ENCODE measurements around the gene LEMD3.
"Not testable (repeated sequence)": the region's sequence is repeated elsewhere in the genome, so short reads cannot be mapped to it uniquely, and the experiment has no call there.

LEMD3 gene

GRCh38 chr12:65285532-65285931, 116.1 kb downstream of the LEMD3 start:
- peaks cover 22% of the 10 kb centered on the region for H3K27me3 Mint-ChIP-seq (ENCODE audit: low read depth)
- not testable (repeated sequence) for H3K4me1 Mint-ChIP-seq (ENCODE audit: low read depth)

GRCh38 chr12:65287426-65287825, 118.0 kb downstream of the LEMD3 start:
- no peak overlapping the region for H3K27ac Mint-ChIP-seq
- no peak overlapping the region for H3K4me3 Mint-ChIP-seq
- no peak for DNase-seq (ENCODE audit: low spot score)
- peaks cover 10% of the 10 kb centered on the region for H3K27me3 Mint-ChIP-seq (ENCODE audit: low read depth)
- H3K9me3 Mint-ChIP-seq, result no peaks in the 10 kb centered on the region
- no peaks in the 10 kb centered on the region for H3K4me1 Mint-ChIP-seq (ENCODE audit: low read depth)
- no peaks in the 10 kb centered on the region for H3K36me3 Mint-ChIP-seq (ENCODE audit: low read depth)

More at GRCh38 chr12:65285532-65285931, 116.1 kb downstream of the LEMD3 start:
- not testable (repeated sequence) for H3K4me3 Mint-ChIP-seq; H3K36me3 Mint-ChIP-seq (ENCODE audit: low read depth); H3K9me3 Mint-ChIP-seq; DNase-seq (ENCODE audit: low spot score); H3K27ac Mint-ChIP-seq

- Mint-ChIP-seq H3K9me3 (peaks cover 4% of the 10 kb centered on the region), H3K27me3 (ENCODE audit: low read depth) (peaks cover 3% of the 10 kb centered on the region), H3K36me3 (ENCODE audit: low read depth) (no peaks in the 10 kb centered on the region), H3K27ac (no peak overlapping the region), H3K4me1 (ENCODE audit: low read depth) (no peaks in the 10 kb centered on the region), H3K4me3 (no peak overlapping the region)
- DNase-seq (ENCODE audit: low spot score), result no peak
Measured at GRCh38 chr12:65292241-65292640, 122.9 kb downstream of the LEMD3 start.

- H3K9me3 Mint-ChIP-seq, result peaks cover 4% of the 10 kb centered on the region
Measured at GRCh38 chr12:65293735-65294134, 124.4 kb downstream of the LEMD3 start.

GRCh38 chr12:65294641-65295262, 125.4 kb downstream of the LEMD3 start:
- Mint-ChIP-seq H3K9me3 (peaks cover 4% of the 10 kb centered on the region), H3K4me3 (no peak overlapping the region), H3K27ac (no peak overlapping the region), H3K27me3 (ENCODE audit: low read depth) (peaks cover 3% of the 10 kb centered on the region), H3K36me3 (ENCODE audit: low read depth) (no peaks in the 10 kb centered on the region), H3K4me1 (ENCODE audit: low read depth) (no peaks in the 10 kb centered on the region)
- no peak for DNase-seq (ENCODE audit: low spot score)

More at GRCh38 chr12:65293735-65294134, 124.4 kb downstream of the LEMD3 start:
- no peaks in the 10 kb centered on the region for H3K4me1 Mint-ChIP-seq (ENCODE audit: low read depth)
- H3K4me3 Mint-ChIP-seq, result no peak overlapping the region
- no peaks in the 10 kb centered on the region for H3K27me3 Mint-ChIP-seq (ENCODE audit: low read depth)
- DNase-seq (ENCODE audit: low spot score), result no peak
- H3K36me3 Mint-ChIP-seq (ENCODE audit: low read depth), result no peaks in the 10 kb centered on the region
- H3K27ac Mint-ChIP-seq, result no peak overlapping the region

- H3K27me3 Mint-ChIP-seq (ENCODE audit: low read depth), result peaks cover 3% of the 10 kb centered on the region
Measured at GRCh38 chr12:65296508-65297265, 127.3 kb downstream of the LEMD3 start.

More at GRCh38 chr12:65296508-65297265, 127.3 kb downstream of the LEMD3 start:
- Mint-ChIP-seq H3K9me3 (peaks cover 4% of the 10 kb centered on the region), H3K4me1 (ENCODE audit: low read depth) (no peaks in the 10 kb centered on the region), H3K4me3 (no peak overlapping the region), H3K36me3 (ENCODE audit: low read depth) (no peaks in the 10 kb centered on the region), H3K27ac (no peak overlapping the region)
- DNase-seq (ENCODE audit: low spot score), result no peak

All from T-helper 2 cell treated with Interferon-gamma antibody and Interleukin-4, amounts not matched to agents 5 μg/mL and 100 μg/mL, for 36 hours (primary cell).